ENCODE data around the gene DSCAM.
"Not testable (repeated sequence)": the region's sequence is repeated elsewhere in the genome, so short reads cannot be mapped to it uniquely, and the experiment has no call there.

DSCAM gene

GRCh38 chr21:40517646-40518045 lies 329.3 kb downstream of the DSCAM start:
- no peak for DNase-seq

DNA sequence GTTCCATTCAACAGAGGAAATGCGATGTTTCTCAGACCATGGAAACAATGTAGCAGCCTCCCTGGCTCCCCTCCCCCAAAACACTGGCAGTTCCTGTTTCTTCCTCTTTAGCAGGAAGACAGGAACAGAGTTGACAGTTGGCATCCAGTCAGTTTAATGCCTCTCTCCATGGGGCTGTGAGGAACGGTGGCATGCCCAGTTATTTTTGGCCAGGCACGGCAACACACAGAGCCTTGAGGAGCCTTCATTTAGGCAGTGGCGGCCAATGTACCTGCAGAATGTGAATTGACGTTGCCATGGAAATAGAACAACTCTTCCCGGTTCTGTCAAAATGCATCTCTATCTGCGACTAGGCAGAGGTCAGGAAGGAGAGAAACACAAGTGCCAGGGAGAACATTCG lies 330.6 kb downstream of the DSCAM start:
- no peak for DNase-seq

- no peak for DNase-seq
These were observed 334.4 kb downstream of the DSCAM start for GRCh38 chr21:40512590-40512989.

- no peak for DNase-seq
These were observed 339.0 kb downstream of the DSCAM start for GRCh38 chr21:40507978-40508377.

DNA sequence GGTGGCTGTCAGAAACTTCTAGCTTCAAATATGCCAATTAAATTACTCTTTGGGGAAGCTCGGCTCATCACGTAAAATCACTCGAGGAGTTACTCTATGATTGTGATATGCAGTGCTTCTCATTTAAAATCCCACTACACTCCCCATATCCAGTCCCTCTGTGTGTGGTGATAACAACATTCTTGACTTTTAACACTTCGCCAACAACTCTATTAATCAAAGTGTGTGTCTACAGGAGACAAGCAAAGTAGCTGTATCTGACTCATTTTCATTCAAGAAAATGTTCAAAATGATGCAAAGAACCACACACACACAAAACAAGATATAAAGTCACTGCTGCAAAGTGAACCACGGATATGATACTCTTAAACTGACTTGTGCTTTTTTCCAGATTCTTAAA lies 341.3 kb downstream of the DSCAM start:
- DNase-seq = no peak

GRCh38 chr21:40505244-40505643 lies 341.7 kb downstream of the DSCAM start:
- DNase-seq = no peak

DNA sequence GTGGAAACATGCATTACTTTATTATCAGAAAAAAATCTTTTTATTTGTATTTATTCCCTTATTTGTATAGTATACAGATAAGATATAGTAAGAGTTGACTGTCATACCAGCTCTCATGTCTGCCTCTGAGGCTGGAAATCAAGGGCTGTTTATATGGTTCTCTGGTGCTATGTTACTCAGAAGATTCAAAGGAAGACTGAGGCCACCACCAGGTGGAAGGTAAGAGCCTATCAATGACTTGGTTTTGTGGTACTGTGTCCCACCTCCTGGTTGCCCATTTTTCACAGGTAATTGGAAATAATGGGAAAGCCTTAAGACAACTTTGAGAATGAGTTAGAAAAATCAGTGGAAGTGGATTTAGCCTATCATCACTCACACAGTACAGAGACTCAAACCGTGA lies 342.1 kb downstream of the DSCAM start:
- DNase-seq = no peak

GRCh38 chr21:40496116-40496515 lies 350.8 kb downstream of the DSCAM start:
- no peak for DNase-seq

- DNase-seq = no peak
These were observed 356.6 kb downstream of the DSCAM start for GRCh38 chr21:40490408-40490807.

DNA sequence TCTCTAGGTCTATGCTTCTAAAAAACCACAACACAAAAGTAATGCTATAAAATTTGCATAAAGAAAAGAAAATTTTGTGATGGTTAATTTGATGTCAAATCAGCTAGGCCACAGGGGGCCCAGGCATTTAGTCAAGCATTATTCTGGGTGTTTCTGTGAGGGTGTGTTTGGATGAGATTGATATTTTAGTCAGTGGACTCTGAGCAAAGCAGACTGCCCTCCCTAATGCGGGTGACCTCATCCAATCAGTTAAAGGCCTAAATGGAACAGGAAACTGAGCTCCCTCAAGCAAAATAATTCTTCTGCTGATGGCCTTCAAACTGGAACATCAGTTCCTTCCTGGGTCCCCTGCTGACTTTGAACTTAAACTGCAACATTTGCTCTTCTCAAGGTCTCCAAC lies 358.0 kb downstream of the DSCAM start:
- DNase-seq = no peak

DNA sequence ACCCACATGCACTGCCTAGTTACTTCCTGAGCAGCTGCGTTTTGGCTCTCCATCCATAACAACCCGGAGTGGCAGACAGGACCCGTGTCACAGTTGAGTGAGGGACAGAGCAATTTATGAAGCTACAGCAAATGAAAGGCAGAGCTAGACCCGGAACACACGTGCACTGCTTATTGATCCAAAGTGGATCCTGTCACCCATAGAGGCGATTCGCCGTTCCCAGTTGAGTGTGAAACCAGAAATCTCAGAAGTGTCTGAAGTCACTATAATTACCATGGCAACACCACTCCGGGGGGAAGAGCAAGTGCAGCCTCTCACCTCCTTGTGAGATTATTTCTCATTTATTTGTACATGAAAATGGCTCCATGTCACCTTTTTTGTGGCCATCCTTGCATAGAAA lies 365.2 kb downstream of the DSCAM start:
- no peak for DNase-seq

DNA sequence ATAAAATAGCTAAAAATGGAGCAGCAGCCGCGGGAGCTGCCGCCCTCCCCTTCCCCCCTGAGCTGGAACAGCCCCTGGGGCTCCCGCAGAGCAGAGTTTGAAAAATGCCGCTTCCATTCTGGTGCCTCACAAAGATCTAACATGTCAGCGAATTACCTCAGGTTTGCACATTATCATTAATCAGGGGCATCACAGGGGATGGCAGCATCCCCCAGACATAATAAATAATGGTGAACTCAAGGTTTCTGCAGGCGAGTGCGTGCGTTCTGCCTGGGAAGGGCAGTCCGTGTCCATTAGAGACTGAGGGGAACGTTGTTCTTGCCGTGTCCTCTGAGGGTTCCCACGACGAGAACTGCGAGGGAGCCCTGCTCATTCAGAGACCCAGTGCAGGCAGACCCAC lies 372.4 kb downstream of the DSCAM start:
- DNase-seq = no peak

- no peak for DNase-seq
These were observed 374.9 kb downstream of the DSCAM start for GRCh38 chr21:40472013-40472412.

GRCh38 chr21:40471103-40471502 lies 375.9 kb downstream of the DSCAM start:
- DNase-seq = no peak

DNA sequence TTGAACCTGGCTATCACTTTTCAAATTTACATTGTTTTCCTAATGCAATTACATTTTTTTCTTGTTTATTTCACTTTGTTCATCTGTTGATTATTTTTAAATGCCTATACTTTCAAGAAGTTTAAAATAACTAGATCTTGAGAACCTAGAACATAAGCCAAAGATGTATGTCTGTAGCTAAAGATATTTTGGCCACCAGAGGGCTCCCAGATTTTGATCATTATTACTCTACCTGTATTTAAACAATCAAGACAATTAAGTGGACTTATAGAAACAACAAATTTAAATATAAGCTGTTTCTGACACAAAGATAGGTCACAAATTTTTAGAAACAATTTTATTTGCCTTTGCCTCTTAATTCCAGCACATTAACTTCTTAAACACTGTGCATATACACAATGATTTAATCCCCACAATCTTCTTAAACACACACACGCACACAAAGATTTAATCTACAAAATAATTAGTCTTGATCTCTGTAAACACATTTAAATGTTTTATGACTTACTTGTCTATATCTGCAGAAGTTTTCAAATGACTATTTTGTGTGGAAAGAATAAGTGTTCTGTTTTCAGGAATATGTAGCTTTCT lies 380.0 kb downstream of the DSCAM start:
- no peak for DNase-seq

DNA sequence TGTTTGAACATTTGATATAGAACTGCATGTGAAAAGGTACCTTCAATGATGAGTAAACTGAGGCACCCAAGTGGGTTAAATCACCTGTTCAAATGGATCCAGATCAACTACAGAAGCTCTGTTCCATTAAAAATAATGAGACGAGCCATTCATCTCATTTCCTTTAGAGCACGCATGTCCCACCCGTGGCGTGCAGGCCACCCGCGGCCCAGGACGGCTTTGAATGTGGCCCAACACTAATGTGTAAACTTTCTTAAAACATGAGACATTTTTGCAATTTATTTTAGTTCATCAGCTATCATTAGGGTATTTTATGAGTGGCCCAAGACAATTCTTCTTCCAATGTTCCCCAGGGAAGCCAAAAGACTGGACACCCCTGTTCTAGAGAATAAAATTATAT lies 381.6 kb downstream of the DSCAM start:
- no peak for DNase-seq

- DNase-seq = no peak
These were observed 383.8 kb downstream of the DSCAM start for GRCh38 chr21:40463176-40463575.

- DNase-seq = no peak
These were observed 385.9 kb downstream of the DSCAM start for GRCh38 chr21:40461008-40461407.

- no peak for DNase-seq
These were observed 389.2 kb downstream of the DSCAM start for GRCh38 chr21:40457741-40458140.

DNA sequence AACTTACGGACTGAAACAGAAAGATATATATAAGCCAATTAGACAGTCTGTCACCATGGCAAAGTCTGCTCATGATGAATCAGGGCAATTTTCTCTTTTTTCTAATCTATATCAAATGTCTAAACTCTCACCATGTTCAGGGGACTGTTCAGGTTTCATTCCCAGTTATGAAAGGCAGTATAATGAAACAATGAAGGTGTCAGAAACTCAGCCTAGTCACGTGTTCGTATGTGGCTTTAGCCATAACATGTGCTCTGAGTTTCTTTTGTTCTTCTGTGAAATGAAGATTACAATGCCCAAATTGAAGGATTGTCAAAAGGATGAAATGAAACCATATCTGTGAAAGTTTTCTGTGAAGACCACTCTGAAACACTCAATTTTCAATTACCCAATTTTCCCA lies 392.9 kb downstream of the DSCAM start:
- DNase-seq = no peak

- DNase-seq = no peak
These were observed 393.8 kb downstream of the DSCAM start for GRCh38 chr21:40453183-40453582.

- no peak for DNase-seq
These were observed 394.4 kb downstream of the DSCAM start for GRCh38 chr21:40452548-40452947.

DNA sequence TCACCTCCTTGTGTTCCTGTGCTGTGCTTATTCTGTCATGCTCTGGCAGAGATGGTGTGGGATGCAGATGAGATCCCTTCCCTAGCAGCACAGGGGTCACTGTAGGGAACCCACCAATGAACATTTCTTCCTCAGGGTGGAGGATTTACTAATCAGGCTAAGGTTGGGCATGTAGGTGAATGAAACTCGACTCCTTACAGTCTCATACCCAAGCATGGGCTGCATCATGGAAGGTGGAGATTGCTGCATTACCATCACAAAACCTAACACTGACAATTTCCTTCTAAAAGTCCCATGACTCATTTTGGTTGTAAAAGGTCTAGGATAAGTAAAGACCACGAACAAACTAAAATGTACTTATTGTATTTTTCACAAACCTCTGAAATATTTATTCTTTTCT lies 399.9 kb downstream of the DSCAM start:
- no peak for DNase-seq

DNA sequence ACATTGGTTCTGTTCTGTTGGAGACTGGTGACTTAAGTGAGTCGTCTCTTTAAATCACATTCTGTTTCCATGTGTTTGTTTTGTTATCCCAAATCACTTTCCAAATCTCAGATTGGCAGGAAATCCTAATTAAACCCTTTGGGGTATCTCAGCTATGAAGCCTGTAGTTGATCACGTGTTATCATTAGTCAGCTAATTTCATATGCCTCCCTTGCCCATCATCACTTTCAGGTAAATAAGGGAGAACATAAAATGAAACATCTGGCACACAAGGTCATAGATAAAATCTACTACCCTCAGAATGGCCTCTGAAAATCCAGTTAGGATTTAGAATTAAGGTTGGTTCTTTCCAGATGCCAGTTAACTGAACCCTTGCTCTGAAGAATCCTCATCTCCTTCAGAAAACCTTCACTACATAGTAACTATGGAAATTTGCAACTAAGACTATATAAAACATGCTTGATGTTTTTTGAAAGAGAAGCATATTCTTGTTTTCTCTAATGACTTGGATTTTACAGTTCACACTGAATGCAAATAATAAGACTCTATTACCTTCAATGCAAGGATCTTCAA lies 401.5 kb downstream of the DSCAM start:
- DNase-seq = no peak

DNA sequence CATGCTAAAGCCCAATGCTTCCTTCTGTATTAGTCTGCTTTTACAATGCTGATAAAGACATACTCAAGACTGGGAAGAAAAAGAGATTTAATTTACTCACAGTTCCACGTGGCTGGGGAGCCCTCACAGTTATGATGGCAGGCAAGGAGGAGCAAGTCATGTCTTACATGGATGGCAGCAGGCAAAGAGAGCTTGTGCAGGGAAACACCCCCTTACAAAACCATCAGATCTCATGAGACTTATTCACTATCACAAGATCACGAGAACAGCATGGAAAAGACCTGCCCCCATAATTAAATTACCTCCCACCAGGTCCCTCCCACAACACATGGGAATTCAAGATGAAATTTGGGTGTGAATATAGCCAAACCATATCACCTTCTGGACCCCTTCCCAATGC lies 407.4 kb downstream of the DSCAM start:
- DNase-seq = not testable (repeated sequence)
